GM12878 (cell line): ENCODE results near the gene LSAMP. TPM values are rescaled to one million over a fixed set of nuclear protein-coding genes. Genes with fewer than 3 reads are reported as not detected.

Source experiments
- ATAC-seq: fragments of 200-7000 bp; cut with Tn5 transposase; 3 replicates; pipeline ENCODE4 v1.9.1; 2020; ENCODE audit warnings: mild to moderate bottlenecking, moderate library complexity
- BruUV-seq: library from RNA; stranded (reverse); fragments of 400-500 nt; replicated peaks from 2 replicates; lab custom pipeline; 2021; lab: Mats Ljungman, UMichigan
- CTCF ChIA-PET: fragments of 300-600 bp; sonication (Branson Sonifier 250); formaldehyde crosslinking; extraction: SDS; loops from one replicate; lab custom pipeline; 2021; ENCODE audit warnings: inconsistent platforms; lab: Yijun Ruan, JAX
- POLR2A ChIA-PET: fragments of 350-600 bp; formaldehyde crosslinking; extraction: SDS; loops from one replicate; lab custom pipeline; 2021; ENCODE audit warnings: inconsistent platforms; lab: Charles Lee
- RAD21 ChIA-PET: fragments of 300-600 bp; sonication (Branson Sonifier 250); formaldehyde crosslinking; loops from one replicate; lab custom pipeline; 2023; ENCODE audit warnings: antibody characterized with exemption; ENCODE audit not compliant: unreplicated experiment; lab: Charles Lee
- SMC1A ChIA-PET: fragments of 300-600 bp; sonication (Branson Sonifier 250); formaldehyde crosslinking; loops from one replicate; lab custom pipeline; 2023; ENCODE audit not compliant: unreplicated experiment, uncharacterized antibody; lab: Charles Lee
- DNase-seq: peaks from one replicate; pipeline ENCODE4 v3.0.0-alpha.2; 2011; ENCODE audit warnings: low read depth, low spot score
- FAIRE-seq: peaks from 3 replicates; lab custom pipeline; 2011; peaks lifted over from hg19 to GRCh38; lab: Jason Lieb, UNC
- H2AFZ ChIP-seq: 2 replicates; pipeline ENCODE4 v1.6.0; 2011; ENCODE audit warnings: low read depth, low read length, control low read depth; ENCODE audit not compliant: control insufficient read depth
- H3K27ac ChIP-seq: 2 replicates; pipeline ENCODE4 v1.5.1; 2011; ENCODE audit warnings: control low read depth; ENCODE audit not compliant: control insufficient read depth, insufficient read depth
- H3K27me3 ChIP-seq, 2 experiments: replicated peaks in 1 of 2; 2 replicates each; pipeline versions ENCODE4 v1.6.0 to v1.6.1; 2011; ENCODE audit warnings: low read length in 1 of 2; ENCODE audit not compliant: control insufficient read depth in 2 of 2, insufficient read depth in 2 of 2
- H3K36me3 ChIP-seq, 2 experiments: 2 replicates each; pipeline ENCODE4 v1.5.1; 2011; ENCODE audit warnings: low read length in 1 of 2; ENCODE audit not compliant: control insufficient read depth in 2 of 2, insufficient read depth in 2 of 2
- H3K4me1 ChIP-seq: 2 replicates; pipeline ENCODE4 v1.6.1; 2011; ENCODE audit warnings: mild to moderate bottlenecking, low read length, moderate library complexity, mixed read lengths; ENCODE audit not compliant: control insufficient read depth, insufficient read depth
- H3K4me2 ChIP-seq: 2 replicates; pipeline ENCODE4 v1.6.0; 2011; ENCODE audit warnings: control low read depth; ENCODE audit not compliant: control insufficient read depth, insufficient read depth
- H3K4me3 ChIP-seq: fragments of 200-600 bp; sonication (generic); 2 replicates; pipeline ENCODE4 v1.5.1; 2016
- H3K79me2 ChIP-seq: 2 replicates; pipeline ENCODE4 v1.6.0; 2011; ENCODE audit warnings: low read length; ENCODE audit not compliant: control insufficient read depth, insufficient read depth
- H3K9ac ChIP-seq: 2 replicates; pipeline ENCODE4 v1.8.0; 2011; ENCODE audit warnings: low read length, control low read depth, mixed read lengths; ENCODE audit not compliant: control insufficient read depth, insufficient read depth
- H3K9me3 ChIP-seq: replicated peaks from 3 replicates; pipeline ENCODE4 v1.5.1; 2011; ENCODE audit warnings: mild to moderate bottlenecking, low read length; ENCODE audit not compliant: control insufficient read depth, insufficient read depth
- H4K20me1 ChIP-seq: 2 replicates; pipeline ENCODE4 v1.6.0; 2011; ENCODE audit not compliant: control insufficient read depth, insufficient read depth
- ATF7 ChIP-seq: fragments of 450-650 bp; IDR thresholded peaks from 2 replicates; pipeline ENCODE4 v1.6.1; 2016; ENCODE audit warnings: low read depth, mild to moderate bottlenecking
- E4F1 ChIP-seq: fragments of 450-650 bp; IDR thresholded peaks from 2 replicates; pipeline ENCODE4 v1.6.1; 2018; ENCODE audit warnings: borderline replicate concordance, mild to moderate bottlenecking; ENCODE audit not compliant: partially characterized antibody
- EED ChIP-seq: sonication (generic); IDR thresholded peaks from 2 replicates; pipeline ENCODE4 v1.6.1; 2016; ENCODE audit warnings: antibody characterized with exemption, low read depth
- HDGF ChIP-seq: fragments of 450-650 bp; IDR thresholded peaks from 2 replicates; pipeline ENCODE4 v1.6.1; 2016; ENCODE audit warnings: antibody characterized with exemption
- HSF1 ChIP-seq: fragments of 150-350 bp; IDR thresholded peaks from 2 replicates; pipeline ENCODE4 v1.6.1; 2014; ENCODE audit warnings: mild to moderate bottlenecking, low read depth, low read length
- IRF3 ChIP-seq: fragments of 450-650 bp; IDR thresholded peaks from 2 replicates; pipeline ENCODE4 v1.6.1; 2014; ENCODE audit warnings: mild to moderate bottlenecking
- IRF4 ChIP-seq: IDR thresholded peaks from 2 replicates; pipeline ENCODE4 v1.6.1; 2011; ENCODE audit warnings: low read depth, low read length
- MAX ChIP-seq: IDR thresholded peaks from 2 replicates; pipeline ENCODE4 v1.6.1; 2012; ENCODE audit warnings: low read depth, low read length, improper control_type of control experiment
- PAX5 ChIP-seq: IDR thresholded peaks from 2 replicates; pipeline ENCODE4 v1.6.1; 2011; ENCODE audit warnings: low read depth, low read length, borderline replicate concordance
- ZBTB11 ChIP-seq: fragments of 450-650 bp; formaldehyde crosslinking; IDR thresholded peaks from 2 replicates; pipeline ENCODE4 v1.5.0; 2022; ENCODE audit warnings: mild to moderate bottlenecking, missing genetic modification characterization
- ZBTB4 ChIP-seq: fragments of 450-650 bp; formaldehyde crosslinking; IDR thresholded peaks from 2 replicates; pipeline ENCODE4 v1.4.0; 2022; ENCODE audit warnings: mild to moderate bottlenecking, moderate library complexity
- ZNF622 ChIP-seq: fragments of 450-650 bp; IDR thresholded peaks from 2 replicates; pipeline ENCODE4 v1.6.1; 2017; ENCODE audit warnings: mild to moderate bottlenecking, inconsistent platforms
- ZZZ3 ChIP-seq: IDR thresholded peaks from 2 replicates; pipeline ENCODE4 v1.6.1; 2011; ENCODE audit warnings: low read depth; ENCODE audit not compliant: control insufficient read depth, insufficient read length
- WGBS: methylation state at CpG from one replicate; pipeline ENCODE4 v1.1.6; 2016; ENCODE audit warnings: low lambda C conversion rate; ENCODE audit not compliant: insufficient replicate concordance, insufficient coverage; ENCODE audit errors: missing lambda C conversion rate; 5-methylcytosine and 5-hydroxymethylcytosine counted together
- in situ Hi-C: fragments of 300-500 bp; cut with MboI; formaldehyde crosslinking; loops from 9 replicates; pipeline ENCODE4 v1.14.3; 2018; ENCODE audit warnings: mixed read lengths
- intact Hi-C: fragments of 100-400 bp; cut with micrococcal nuclease; formaldehyde crosslinking; loops from one replicate; pipeline ENCODE4 v1.14.2; 2022; ENCODE audit not compliant: unreplicated experiment
- polyA plus RNA-seq, 11 experiments: library from polyadenylated mRNA; depleted of rRNA in 4 of 11; unstranded in 6 of 11; stranded (reverse) in 5 of 11; fragments of >200 nt; fragmentation: Nextera tagmentation in 4 of 11; fragmentation: Illumina TruSeq in 1 of 11; extraction: Ambion mirVana in 4 of 11; extraction: Trizol in 1 of 11; gene quantifications; 1 replicate in 1 of 11; 2 replicates in 10 of 11; pipeline versions ENCODE4 v1.2.1 to v1.2.3, GENCODE V29; 2011 to 2016; ENCODE audit warnings: inconsistent platforms in 2 of 11, missing spikeins in 2 of 11, low read depth in 1 of 11
- total RNA-seq, 4 experiments: library from RNA; depleted of rRNA in 3 of 4; stranded (reverse); fragments of >200 nt in 3 of 4; fragmentation: Illumina TruSeq in 1 of 4; extraction: Trizol in 1 of 4; gene quantifications; 2 replicates each; pipeline versions ENCODE4 v1.2.1 to v1.2.3, GENCODE V29; 2013 to 2021

LSAMP gene
- total and polyA plus RNA-seq, 10 of the 15 experiments (the other 5 are each of a cell fraction or from before 2014, with no cell fraction given): 2.0 to 12.7 (median 6.5) TPM

- ChIA-PET CTCF (no interaction called here), RAD21 (no interaction called here), SMC1A (interaction anchor here (0.7 to 1.7 kb wide), 3 partner anchors 15 to 52 kb away, joined by 3 read pairs; no protein-coding TSS in a partner anchor), POLR2A (no interaction called here)
- FAIRE-seq (no peak), DNase-seq (no peak), ATAC-seq (no peak)
- no peak overlapping the region for H3K9ac ChIP-seq
- H3K4me3 ChIP-seq: no peak overlapping the region
- no peaks in the 10 kb centered on the region for H3K79me2 ChIP-seq
- BruUV-seq: no TSS peak
- H3K27me3 ChIP-seq: no peaks in the 10 kb centered on the region
- WGBS: 14% methylated on average over 2 of the region's 2 CpGs
- no peak overlapping the region for H3K4me2 ChIP-seq
- intact Hi-C loops (no loop called here), in situ Hi-C loops (no loop called here)
- H3K4me1 ChIP-seq: no peaks in the 10 kb centered on the region
- no peaks in the 10 kb centered on the region for H3K36me3 ChIP-seq
- no peaks in the 10 kb centered on the region for H3K9me3 ChIP-seq
- no peak overlapping the region for H3K27ac ChIP-seq
- H4K20me1 ChIP-seq: no peaks in the 10 kb centered on the region
- H2AFZ ChIP-seq: no peak overlapping the region
- no peak for TF ChIP-seq IRF3
- TF ChIP-seq ZBTB4 (CRISPR knock-in tag): no peak
- TF ChIP-seq E4F1: no peak
- no peak for TF ChIP-seq ZBTB11 (CRISPR knock-in tag)
- no peak for TF ChIP-seq ZNF622
- TF ChIP-seq HDGF: no peak
- no peak for TF ChIP-seq EED
- no peak for TF ChIP-seq ZZZ3
- TF ChIP-seq ATF7: no peak
- TF ChIP-seq PAX5: no peak
- no peak for TF ChIP-seq MAX
- TF ChIP-seq HSF1: no peak
- TF ChIP-seq IRF4: no peak
These were observed 247.2 kb downstream of the LSAMP start for GRCh38 chr3:116198087-116198486.
